SH-SY5Y (cell line): Measurements from ENCODE around the gene HYI.
A peak's percentile ranks its signal among the peaks of the same experiment; 100 is the strongest.

Experiments
- GATA2 ChIP-seq: IDR thresholded peaks from 2 replicates; pipeline ENCODE4 v1.6.1; 2011; ENCODE audit warnings: mild to moderate bottlenecking, low read depth, low read length
- GATA3 ChIP-seq: IDR thresholded peaks from 2 replicates; pipeline ENCODE4 v1.6.1; 2011; ENCODE audit warnings: low read depth, mild to moderate bottlenecking, low read length, moderate library complexity

The HYI gene

GRCh38 chr1:43469932-43470331 is 16.2 kb upstream of the HYI start:
- TF ChIP-seq GATA2 (no peak), GATA3 (no peak)

DNA sequence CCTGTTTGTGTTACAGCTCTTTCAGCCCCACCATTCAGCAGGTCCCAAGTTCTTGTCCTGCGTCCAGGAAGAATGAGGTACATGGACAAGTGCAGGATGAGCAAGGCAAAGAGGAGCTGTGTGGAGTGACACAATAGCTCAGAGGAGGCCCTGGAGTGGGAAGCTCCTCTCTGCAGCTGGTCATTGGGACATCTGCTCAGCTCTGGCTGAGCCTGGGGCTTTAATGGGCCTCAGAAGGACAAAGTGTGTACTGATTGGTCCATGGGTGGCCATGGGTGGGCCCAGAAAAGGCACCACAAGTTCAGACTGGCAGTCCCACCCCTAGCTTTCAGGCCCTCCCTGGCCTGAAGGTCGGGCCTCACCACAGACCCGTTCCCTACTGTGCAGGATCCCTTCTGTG is 14.7 kb upstream of the HYI start:
- TF ChIP-seq GATA2, result no peak
- no peak for TF ChIP-seq GATA3

GRCh38 chr1:43466403-43466802 is 12.7 kb upstream of the HYI start:
- TF ChIP-seq GATA2 (0 out of 2 replicates have a peak, but pooled peaks have one; percentile 7), GATA3 (no peak)

GRCh38 chr1:43465505-43466067 is 11.9 kb upstream of the HYI start:
- TF ChIP-seq GATA2 (no peak), GATA3 (no peak)

GRCh38 chr1:43464681-43465504 is 11.2 kb upstream of the HYI start:
- TF ChIP-seq GATA2 (no peak), GATA3 (no peak)

GRCh38 chr1:43463479-43463878 is 9.7 kb upstream of the HYI start:
- TF ChIP-seq GATA3, result no peak
- no peak for TF ChIP-seq GATA2

GRCh38 chr1:43460988-43461693 is 7.4 kb upstream of the HYI start:
- TF ChIP-seq GATA3 (no peak), GATA2 (no peak)

DNA sequence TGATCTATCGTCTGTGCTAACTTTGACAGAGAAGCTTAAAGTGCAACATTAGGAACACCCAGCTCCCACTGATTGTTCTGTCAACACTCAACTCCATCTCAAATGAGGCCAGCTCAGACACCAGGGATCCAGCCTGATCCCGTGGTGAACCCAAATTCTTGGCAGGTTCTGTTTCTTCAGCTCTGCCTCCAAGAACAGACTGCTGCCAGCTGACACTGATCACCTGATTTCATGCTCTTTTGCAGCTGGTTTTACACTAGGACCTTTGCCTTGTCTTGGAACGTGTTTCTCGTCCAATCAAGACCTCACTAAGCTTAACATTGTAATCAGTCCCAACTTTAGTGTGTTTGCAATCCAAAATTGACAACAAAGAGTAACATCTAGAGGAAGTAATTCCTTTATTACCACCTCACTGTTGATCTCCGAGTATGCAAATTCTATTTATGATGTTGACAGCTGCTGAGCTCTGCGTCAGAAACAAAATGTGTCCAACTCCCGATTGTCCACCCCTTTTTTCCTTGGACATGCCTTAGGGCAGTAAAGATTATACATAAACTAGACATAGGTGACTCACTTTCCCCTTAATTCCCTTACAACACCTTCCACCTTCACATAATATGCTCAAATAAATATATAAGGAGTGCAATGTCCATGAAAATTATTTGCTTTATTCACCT is 1.6 kb upstream of the HYI start:
- TF ChIP-seq GATA2, result no peak

DNA sequence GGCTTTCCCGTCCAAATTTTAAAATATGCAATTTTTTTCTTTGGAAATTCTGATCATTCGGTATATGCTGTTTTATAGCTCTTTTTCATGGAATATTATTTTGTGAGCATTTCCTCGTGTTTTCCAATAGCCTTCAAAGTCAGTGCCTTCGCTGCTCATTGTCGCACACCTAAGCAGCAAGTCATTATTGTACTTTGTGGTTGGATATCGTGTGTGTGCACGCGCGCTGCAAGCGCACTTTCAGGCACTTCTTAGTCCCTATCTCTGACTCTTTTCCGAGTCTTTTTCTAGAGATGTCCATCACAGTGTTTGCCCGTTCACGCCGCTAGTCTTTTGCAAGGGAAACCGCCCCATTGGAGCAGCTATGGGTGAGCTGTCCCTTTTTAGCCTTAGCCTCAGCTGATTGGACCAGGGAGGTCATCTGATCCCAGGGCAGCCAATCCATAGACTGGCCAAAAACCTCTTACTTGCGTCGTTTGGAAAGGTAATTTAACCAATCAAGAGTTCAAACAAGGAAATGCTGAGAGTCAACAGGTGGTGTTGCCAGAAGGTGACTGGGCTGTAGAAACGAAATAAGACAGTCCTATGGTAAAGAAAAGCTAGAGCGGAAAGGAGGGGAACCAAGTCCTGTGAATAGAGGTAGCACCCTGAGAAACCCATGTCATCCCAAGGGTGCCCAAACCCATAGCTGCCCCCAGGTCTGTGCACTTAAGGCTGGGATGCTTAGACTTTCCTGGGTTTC is 710 bp upstream of the HYI start:
- no peak for TF ChIP-seq GATA3
- TF ChIP-seq GATA2, result no peak

GRCh38 chr1:43452789-43453441 is 816 bp downstream of the HYI start:
- TF ChIP-seq GATA2, result no peak

DNA sequence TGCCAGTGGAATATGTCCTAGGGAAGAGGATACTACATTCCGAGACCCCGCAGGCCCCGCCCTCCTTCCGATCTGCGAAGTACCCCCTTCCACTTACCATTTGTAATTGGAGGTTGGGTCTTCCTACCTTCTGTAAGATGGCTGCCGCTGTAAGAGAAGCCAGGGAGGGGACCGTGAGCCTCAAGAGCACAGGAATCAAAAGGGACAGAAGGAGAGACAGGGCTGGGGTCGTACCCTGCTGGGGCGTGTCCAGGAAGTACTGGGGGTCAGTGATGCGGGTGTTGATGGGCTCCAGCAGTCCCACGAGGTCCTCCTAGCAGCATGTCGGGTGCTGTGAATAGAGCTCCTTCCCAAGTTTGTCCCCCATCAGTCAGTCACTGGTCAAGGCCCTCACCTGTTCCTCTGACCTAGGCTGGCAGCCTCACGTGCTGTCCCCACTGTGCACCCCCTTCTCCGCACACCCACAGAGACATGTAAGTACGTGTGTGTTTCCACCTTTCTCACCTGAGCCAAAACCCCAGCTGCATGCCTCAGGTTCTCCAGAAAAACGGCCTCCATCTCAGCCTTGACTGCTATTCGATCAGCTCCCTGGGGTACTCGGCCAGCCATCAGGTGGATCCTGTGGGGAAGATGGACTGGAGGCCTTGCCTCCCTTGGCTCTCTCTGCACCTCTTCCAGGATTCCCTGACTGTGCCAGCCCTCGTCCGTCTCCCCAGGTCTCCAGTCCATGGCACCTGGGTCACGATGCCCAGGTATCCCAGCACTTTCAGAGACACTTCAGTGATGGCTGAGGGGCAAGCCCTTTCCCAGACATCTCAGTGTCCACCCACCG is 1.8 kb downstream of the HYI start:
- no peak for TF ChIP-seq GATA3
- TF ChIP-seq GATA2, result no peak

- TF ChIP-seq GATA2, result no peak
- no peak for TF ChIP-seq GATA3
Measured at GRCh38 chr1:43451157-43451591, 2.6 kb downstream of the HYI start.
